GM12878 (cell line): Measurements from ENCODE around the gene ELF2. TPM values are rescaled to one million over a fixed set of nuclear protein-coding genes. Genes with fewer than 3 reads are reported as not detected.

Source experiments
- CBX3 ChIP-seq: fragments of 200-600 bp; sonication (generic); IDR thresholded peaks from 2 replicates; pipeline ENCODE4 v1.6.1; 2016; ENCODE audit warnings: low read depth, borderline replicate concordance
- CHD4 ChIP-seq: fragments of 200-600 bp; sonication (generic); IDR thresholded peaks from 2 replicates; pipeline ENCODE4 v1.6.1; 2016; ENCODE audit warnings: mild to moderate bottlenecking
- CREB1 ChIP-seq: IDR thresholded peaks from 2 replicates; pipeline ENCODE4 v1.6.1; 2012; ENCODE audit warnings: low read depth, mild to moderate bottlenecking, inconsistent platforms
- CREM ChIP-seq: IDR thresholded peaks from 2 replicates; pipeline ENCODE4 v1.6.1; 2014; ENCODE audit warnings: antibody characterized with exemption, low read depth
- FOS ChIP-seq: IDR thresholded peaks from 3 replicates; pipeline ENCODE4 v1.6.1; 2011; ENCODE audit warnings: borderline replicate concordance; ENCODE audit not compliant: insufficient read length; ENCODE audit errors: extremely low read depth
- FOXM1 ChIP-seq: IDR thresholded peaks from 2 replicates; pipeline ENCODE4 v1.6.1; 2012; ENCODE audit warnings: low read depth, mild to moderate bottlenecking, inconsistent platforms, low read length, moderate library complexity
- LARP7 ChIP-seq: fragments of 450-650 bp; IDR thresholded peaks from 2 replicates; pipeline ENCODE4 v1.6.1; 2017; ENCODE audit warnings: mild to moderate bottlenecking
- MEF2B ChIP-seq: fragments of 450-650 bp; IDR thresholded peaks from 2 replicates; pipeline ENCODE4 v1.6.1; 2018; ENCODE audit warnings: mild to moderate bottlenecking, moderate library complexity; ENCODE audit not compliant: partially characterized antibody, poor library complexity, severe bottlenecking
- MYB ChIP-seq: fragments of 150-350 bp; IDR thresholded peaks from 2 replicates; pipeline ENCODE4 v1.6.1; 2014; ENCODE audit warnings: mild to moderate bottlenecking, low read depth, low read length, borderline replicate concordance
- POU2F2 ChIP-seq: IDR thresholded peaks from 3 replicates; pipeline ENCODE4 v1.6.1; 2011; ENCODE audit warnings: low read depth, mild to moderate bottlenecking, low read length, borderline replicate concordance
- RB1 ChIP-seq: fragments of 450-650 bp; formaldehyde crosslinking; IDR thresholded peaks from 2 replicates; pipeline ENCODE4 v1.6.1; 2017; ENCODE audit warnings: mild to moderate bottlenecking, borderline replicate concordance
- SIX5 ChIP-seq: IDR thresholded peaks from 2 replicates; pipeline ENCODE4 v1.6.1; 2011; ENCODE audit warnings: mild to moderate bottlenecking, low read depth, low read length, moderate library complexity; ENCODE audit not compliant: severe bottlenecking
- SREBF1 ChIP-seq: IDR thresholded peaks from 2 replicates; pipeline ENCODE4 v1.6.1; 2012; ENCODE audit warnings: mild to moderate bottlenecking, low read length
- SUPT20H ChIP-seq: IDR thresholded peaks from 2 replicates; pipeline ENCODE4 v1.6.1; 2011; ENCODE audit warnings: low read depth, mild to moderate bottlenecking, low read length, moderate library complexity, borderline replicate concordance; ENCODE audit not compliant: control insufficient read depth
- ZNF207 ChIP-seq: fragments of 450-650 bp; IDR thresholded peaks from 2 replicates; pipeline ENCODE4 v1.6.1; 2014; ENCODE audit warnings: antibody characterized with exemption, mild to moderate bottlenecking, borderline replicate concordance
- ZNF274 ChIP-seq: IDR thresholded peaks from one replicate; pipeline ENCODE4 v1.8.0; 2011; ENCODE audit not compliant: insufficient read length, insufficient read depth
- ZSCAN29 ChIP-seq: fragments of 450-650 bp; IDR thresholded peaks from 2 replicates; pipeline ENCODE4 v1.6.1; 2017; ENCODE audit warnings: mild to moderate bottlenecking, moderate library complexity
- polyA plus RNA-seq, 11 experiments: library from polyadenylated mRNA; depleted of rRNA in 4 of 11; unstranded in 6 of 11; stranded (reverse) in 5 of 11; fragments of >200 nt; fragmentation: Nextera tagmentation in 4 of 11; fragmentation: Illumina TruSeq in 1 of 11; extraction: Ambion mirVana in 4 of 11; extraction: Trizol in 1 of 11; gene quantifications; 1 replicate in 1 of 11; 2 replicates in 10 of 11; pipeline versions ENCODE4 v1.2.1 to v1.2.3, GENCODE V29; 2011 to 2016; ENCODE audit warnings: inconsistent platforms in 2 of 11, missing spikeins in 2 of 11, low read depth in 1 of 11
- total RNA-seq, 4 experiments: library from RNA; depleted of rRNA in 3 of 4; stranded (reverse); fragments of >200 nt in 3 of 4; fragmentation: Illumina TruSeq in 1 of 4; extraction: Trizol in 1 of 4; gene quantifications; 2 replicates each; pipeline versions ENCODE4 v1.2.1 to v1.2.3, GENCODE V29; 2013 to 2021
- TF ChIP-seq, protein P1 (sequence below): fragments of 150-350 bp; IDR thresholded peaks from 2 replicates; pipeline ENCODE4 v1.6.1; 2016; ENCODE audit warnings: low read depth, low read length
- TF ChIP-seq, protein P2 (sequence below): fragments of 450-650 bp; formaldehyde crosslinking; IDR thresholded peaks from 2 replicates; pipeline ENCODE4 v1.4.0; 2022; ENCODE audit warnings: mild to moderate bottlenecking, moderate library complexity
- TF ChIP-seq, protein P3 (sequence below): fragments of 450-650 bp; IDR thresholded peaks from 2 replicates; pipeline ENCODE4 v1.6.1; 2018; ENCODE audit warnings: borderline replicate concordance, mild to moderate bottlenecking; ENCODE audit not compliant: partially characterized antibody

ELF2 gene
- total and polyA plus RNA-seq, 10 of the 15 experiments (the other 5 are each of a cell fraction or from before 2014, with no cell fraction given): 10.5 to 30.1 (median 20.5) TPM

DNA sequence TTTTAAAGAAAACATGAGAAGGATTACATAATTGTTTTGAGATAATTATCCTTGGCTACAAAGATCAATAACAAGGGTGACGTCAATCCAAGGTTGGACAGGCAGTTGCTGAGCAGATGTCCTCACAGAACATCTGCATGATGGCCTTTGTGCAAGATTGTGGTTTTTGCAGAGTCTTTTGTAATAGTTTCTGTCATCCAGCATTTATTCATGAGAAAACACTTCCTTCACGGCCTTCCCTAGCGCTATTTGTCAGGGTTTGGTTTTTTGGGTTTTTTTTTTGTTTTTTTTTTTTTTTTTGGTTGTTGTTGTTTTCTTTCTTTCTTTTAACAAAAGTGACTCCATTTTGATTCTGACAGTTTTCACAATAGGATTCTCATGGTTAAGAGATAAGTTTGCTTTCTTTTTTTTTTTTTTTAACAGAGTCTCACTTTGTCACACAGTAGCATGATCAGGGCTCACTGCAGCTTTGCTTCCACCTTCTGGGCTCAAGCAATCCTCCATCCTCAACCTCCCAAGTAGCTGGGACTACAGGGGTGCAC is 31.5 kb upstream of the ELF2 start (continued):
- TF ChIP-seq, protein P1, sequence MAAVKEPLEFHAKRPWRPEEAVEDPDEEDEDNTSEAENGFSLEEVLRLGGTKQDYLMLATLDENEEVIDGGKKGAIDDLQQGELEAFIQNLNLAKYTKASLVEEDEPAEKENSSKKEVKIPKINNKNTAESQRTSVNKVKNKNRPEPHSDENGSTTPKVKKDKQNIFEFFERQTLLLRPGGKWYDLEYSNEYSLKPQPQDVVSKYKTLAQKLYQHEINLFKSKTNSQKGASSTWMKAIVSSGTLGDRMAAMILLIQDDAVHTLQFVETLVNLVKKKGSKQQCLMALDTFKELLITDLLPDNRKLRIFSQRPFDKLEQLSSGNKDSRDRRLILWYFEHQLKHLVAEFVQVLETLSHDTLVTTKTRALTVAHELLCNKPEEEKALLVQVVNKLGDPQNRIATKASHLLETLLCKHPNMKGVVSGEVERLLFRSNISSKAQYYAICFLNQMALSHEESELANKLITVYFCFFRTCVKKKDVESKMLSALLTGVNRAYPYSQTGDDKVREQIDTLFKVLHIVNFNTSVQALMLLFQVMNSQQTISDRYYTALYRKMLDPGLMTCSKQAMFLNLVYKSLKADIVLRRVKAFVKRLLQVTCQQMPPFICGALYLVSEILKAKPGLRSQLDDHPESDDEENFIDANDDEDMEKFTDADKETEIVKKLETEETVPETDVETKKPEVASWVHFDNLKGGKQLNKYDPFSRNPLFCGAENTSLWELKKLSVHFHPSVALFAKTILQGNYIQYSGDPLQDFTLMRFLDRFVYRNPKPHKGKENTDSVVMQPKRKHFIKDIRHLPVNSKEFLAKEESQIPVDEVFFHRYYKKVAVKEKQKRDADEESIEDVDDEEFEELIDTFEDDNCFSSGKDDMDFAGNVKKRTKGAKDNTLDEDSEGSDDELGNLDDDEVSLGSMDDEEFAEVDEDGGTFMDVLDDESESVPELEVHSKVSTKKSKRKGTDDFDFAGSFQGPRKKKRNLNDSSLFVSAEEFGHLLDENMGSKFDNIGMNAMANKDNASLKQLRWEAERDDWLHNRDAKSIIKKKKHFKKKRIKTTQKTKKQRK: no peak
- TF ChIP-seq, protein P2, sequence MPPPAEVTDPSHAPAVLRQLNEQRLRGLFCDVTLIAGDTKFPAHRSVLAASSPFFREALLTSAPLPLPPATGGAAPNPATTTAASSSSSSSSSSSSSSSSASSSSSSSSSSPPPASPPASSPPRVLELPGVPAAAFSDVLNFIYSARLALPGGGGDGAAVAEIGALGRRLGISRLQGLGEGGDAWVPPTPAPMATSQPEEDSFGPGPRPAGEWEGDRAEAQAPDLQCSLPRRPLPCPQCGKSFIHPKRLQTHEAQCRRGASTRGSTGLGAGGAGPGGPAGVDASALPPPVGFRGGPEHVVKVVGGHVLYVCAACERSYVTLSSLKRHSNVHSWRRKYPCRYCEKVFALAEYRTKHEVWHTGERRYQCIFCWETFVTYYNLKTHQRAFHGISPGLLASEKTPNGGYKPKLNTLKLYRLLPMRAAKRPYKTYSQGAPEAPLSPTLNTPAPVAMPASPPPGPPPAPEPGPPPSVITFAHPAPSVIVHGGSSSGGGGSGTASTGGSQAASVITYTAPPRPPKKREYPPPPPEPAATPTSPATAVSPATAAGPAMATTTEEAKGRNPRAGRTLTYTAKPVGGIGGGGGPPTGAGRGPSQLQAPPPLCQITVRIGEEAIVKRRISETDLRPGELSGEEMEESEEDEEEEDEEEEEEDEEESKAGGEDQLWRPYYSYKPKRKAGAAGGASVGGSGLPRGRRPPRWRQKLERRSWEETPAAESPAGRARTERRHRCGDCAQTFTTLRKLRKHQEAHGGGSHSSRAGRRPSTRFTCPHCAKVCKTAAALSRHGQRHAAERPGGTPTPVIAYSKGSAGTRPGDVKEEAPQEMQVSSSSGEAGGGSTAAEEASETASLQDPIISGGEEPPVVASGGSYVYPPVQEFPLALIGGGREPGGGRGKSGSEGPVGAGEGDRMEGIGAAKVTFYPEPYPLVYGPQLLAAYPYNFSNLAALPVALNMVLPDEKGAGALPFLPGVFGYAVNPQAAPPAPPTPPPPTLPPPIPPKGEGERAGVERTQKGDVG: no peak
- TF ChIP-seq, protein P3, sequence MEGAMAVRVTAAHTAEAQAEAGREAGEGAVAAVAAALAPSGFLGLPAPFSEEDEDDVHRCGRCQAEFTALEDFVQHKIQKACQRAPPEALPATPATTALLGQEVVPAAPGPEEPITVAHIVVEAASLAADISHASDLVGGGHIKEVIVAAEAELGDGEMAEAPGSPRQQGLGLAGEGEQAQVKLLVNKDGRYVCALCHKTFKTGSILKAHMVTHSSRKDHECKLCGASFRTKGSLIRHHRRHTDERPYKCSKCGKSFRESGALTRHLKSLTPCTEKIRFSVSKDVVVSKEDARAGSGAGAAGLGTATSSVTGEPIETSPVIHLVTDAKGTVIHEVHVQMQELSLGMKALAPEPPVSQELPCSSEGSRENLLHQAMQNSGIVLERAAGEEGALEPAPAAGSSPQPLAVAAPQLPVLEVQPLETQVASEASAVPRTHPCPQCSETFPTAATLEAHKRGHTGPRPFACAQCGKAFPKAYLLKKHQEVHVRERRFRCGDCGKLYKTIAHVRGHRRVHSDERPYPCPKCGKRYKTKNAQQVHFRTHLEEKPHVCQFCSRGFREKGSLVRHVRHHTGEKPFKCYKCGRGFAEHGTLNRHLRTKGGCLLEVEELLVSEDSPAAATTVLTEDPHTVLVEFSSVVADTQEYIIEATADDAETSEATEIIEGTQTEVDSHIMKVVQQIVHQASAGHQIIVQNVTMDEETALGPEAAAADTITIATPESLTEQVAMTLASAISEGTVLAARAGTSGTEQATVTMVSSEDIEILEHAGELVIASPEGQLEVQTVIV: no peak
- TF ChIP-seq SIX5 (no peak), CBX3 (no peak), POU2F2 (no peak), CHD4 (no peak), FOXM1 (no peak), RB1 (no peak), MEF2B (no peak), CREM (peak; percentile 90), ZNF274 (no peak), FOS (no peak), SREBF1 (no peak), MYB (no peak), ZNF207 (no peak), SUPT20H (no peak), LARP7 (no peak), ZSCAN29 (no peak), CREB1 (peak; percentile 78; the same call in 1 of the 2 replicates)
